Measurements from ENCODE around the gene RGS21. TPM values are rescaled to one million over a fixed set of nuclear protein-coding genes. Genes with fewer than 3 reads are reported as not detected.

RGS21 gene
- total RNA-seq (2021; ENCODE audit: unreplicated experiment): not detected
- polyA plus RNA-seq (2012): not detected in 2 replicates
- Bru-seq, nascent RNA: not detected
- percentile 2 among the genes with signal in this experiment for BruChase-seq, experiment 1, labeled RNA remaining after a 6-hour chase
- BruChase-seq, experiment 2, labeled RNA remaining after a 2-hour chase: not detected
- long read RNA-seq: 0 reads

- Histone ChIP-seq H3K4me2 (ENCODE audit: low read length) (no peak within 1 kb of the TSS), H3K9ac (ENCODE audit: low read length) (no peak within 1 kb of the TSS), H3K27ac (ENCODE audit: low read depth, low read length) (no peak within 1 kb of the TSS), H3K36me3 (ENCODE audit: control insufficient read depth in 1 of 2, insufficient read depth in 2 of 2, low read length in 2 of 2) (no peaks in the 10 kb centered on the region), H3K4me1 (ENCODE audit: control insufficient read depth in 1 of 2, insufficient read depth in 2 of 2, low read length in 2 of 2) (no peaks in the 10 kb centered on the region), H3K4me3 (replicated peaks in 1 of 2; ENCODE audit: low read depth in 1 of 2, low read length in 2 of 2) (no peak within 1 kb of the TSS), H2AFZ (ENCODE audit: low read depth, low read length, poor library complexity, severe bottlenecking) (no peak within 1 kb of the TSS), H4K20me1 (ENCODE audit: insufficient read depth) (no peaks in the 10 kb centered on the region), H3K9me2 (ENCODE audit: insufficient read depth) (no peaks in the 10 kb centered on the region), H3K9me3 (ENCODE audit: control insufficient read depth in 1 of 2, insufficient read depth in 1 of 2, low read depth in 1 of 2, low read length in 2 of 2) (no peaks in the 10 kb centered on the region), H3K79me2 (ENCODE audit: insufficient read depth, low read length) (no peaks in the 10 kb centered on the region), H3K27me3 (ENCODE audit: insufficient read depth, low read length) (no peaks in the 10 kb centered on the region)
- POLR2A ChIA-PET: no interaction called here
- RAD21 ChIA-PET (ENCODE audit: low non-redundant PET in 1 of 2, low total read pairs in 2 of 2, uncharacterized antibody in 2 of 2, unreplicated experiment in 2 of 2): no interaction called here
- TF ChIP-seq POLR2A (IDR thresholded peaks at IDR 0.05; ENCODE audit: borderline replicate concordance, extremely low read depth, insufficient read depth, insufficient read length) (no peak), RAD21 (IDR thresholded peaks at IDR 0.05; ENCODE audit: low read depth) (no peak), CTCF (IDR thresholded peaks at IDR 0.05 in 2 of 3, conservative IDR thresholded peaks at IDR 0.05 in 1 of 3; ENCODE audit: borderline replicate concordance in 1 of 3, insufficient read depth in 1 of 3, low read depth in 2 of 3, low read length in 2 of 3) (no peak), SIN3A (IDR thresholded peaks at IDR 0.05; ENCODE audit: low read depth) (no peak), REST (IDR thresholded peaks at IDR 0.05; ENCODE audit: low read depth) (no peak), ELF1 (IDR thresholded peaks at IDR 0.05; ENCODE audit: borderline replicate concordance, low read depth) (no peak), FOSL1 (IDR thresholded peaks at IDR 0.05; ENCODE audit: low read depth) (no peak)
- BruUV-seq (replicated peaks): no TSS peak
- CTCF ChIA-PET: no interaction called here
- ATAC-seq (no peak), DNase-seq (ENCODE audit: low read depth, low spot score) (no peak)
- intact Hi-C loops (cut with micrococcal nuclease): loop anchor here (10.0 kb wide), 2 partner anchors 322 to 1682 kb away; no protein-coding TSS in a partner anchor
These were observed at the start of gene RGS21 for GRCh38 chr1:192316942-192317450. TSS of gene RGS21 (plus strand) at chr1:192316992. CDS start at chr1:192343037, 26,045 bp downstream.
